Measurements from ENCODE around the gene ADH7. TPM values are rescaled to one million over a fixed set of nuclear protein-coding genes. Genes with fewer than 3 reads are reported as not detected.
"Not testable (repeated sequence)": the region's sequence is repeated elsewhere in the genome, so short reads cannot be mapped to it uniquely, and the experiment has no call there.

ADH7 gene
- total and polyA plus RNA-seq, 2 experiments from 2014 or later = not detected

GRCh38 chr4:99378876-99379275, 56.3 kb downstream of the ADH7 start (continued):
- TF ChIP-seq ZNF462 (CRISPR knock-in tag; IDR thresholded peaks at IDR 0.05) (no peak), STAT1 (IDR thresholded peaks at IDR 0.05; ENCODE audit: unreplicated experiment) (no peak), ZNF331 (CRISPR knock-in tag; IDR thresholded peaks at IDR 0.05; ENCODE audit: low read depth) (no peak), EZH2phosphoT487 (IDR thresholded peaks at IDR 0.05; ENCODE audit: unreplicated experiment) (no peak), CREB1 (CRISPR knock-in tag; IDR thresholded peaks at IDR 0.05; ENCODE audit: low read depth) (no peak)
- TF ChIP-seq, protein P1, sequence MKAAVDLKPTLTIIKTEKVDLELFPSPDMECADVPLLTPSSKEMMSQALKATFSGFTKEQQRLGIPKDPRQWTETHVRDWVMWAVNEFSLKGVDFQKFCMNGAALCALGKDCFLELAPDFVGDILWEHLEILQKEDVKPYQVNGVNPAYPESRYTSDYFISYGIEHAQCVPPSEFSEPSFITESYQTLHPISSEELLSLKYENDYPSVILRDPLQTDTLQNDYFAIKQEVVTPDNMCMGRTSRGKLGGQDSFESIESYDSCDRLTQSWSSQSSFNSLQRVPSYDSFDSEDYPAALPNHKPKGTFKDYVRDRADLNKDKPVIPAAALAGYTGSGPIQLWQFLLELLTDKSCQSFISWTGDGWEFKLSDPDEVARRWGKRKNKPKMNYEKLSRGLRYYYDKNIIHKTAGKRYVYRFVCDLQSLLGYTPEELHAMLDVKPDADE (IDR thresholded peaks at IDR 0.05) = no peak

DNA sequence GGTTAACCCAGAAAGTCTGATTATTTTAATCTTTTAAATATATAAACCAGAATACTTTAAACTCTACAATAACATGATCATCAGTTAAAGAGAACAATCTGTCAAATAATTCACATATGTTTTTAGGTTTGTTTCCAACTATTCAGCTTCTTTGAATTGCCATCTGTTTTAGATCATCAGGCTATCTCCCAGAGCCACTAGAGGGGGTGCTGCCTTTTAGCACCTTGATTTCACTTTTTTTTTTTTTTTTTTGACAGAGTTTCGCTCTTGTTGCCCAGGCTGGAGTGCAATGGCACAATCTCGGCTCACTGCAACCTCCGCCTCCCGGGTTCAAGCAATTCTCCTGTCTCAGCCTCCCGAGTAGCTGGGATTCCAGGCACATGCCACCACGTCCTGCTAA, 57.8 kb downstream of the ADH7 start:
- H3K36me3 Mint-ChIP-seq (ENCODE audit: low read depth); H3K27me3 Mint-ChIP-seq (ENCODE audit: insufficient read depth, low read depth, poor library complexity): not testable (repeated sequence)

DNA sequence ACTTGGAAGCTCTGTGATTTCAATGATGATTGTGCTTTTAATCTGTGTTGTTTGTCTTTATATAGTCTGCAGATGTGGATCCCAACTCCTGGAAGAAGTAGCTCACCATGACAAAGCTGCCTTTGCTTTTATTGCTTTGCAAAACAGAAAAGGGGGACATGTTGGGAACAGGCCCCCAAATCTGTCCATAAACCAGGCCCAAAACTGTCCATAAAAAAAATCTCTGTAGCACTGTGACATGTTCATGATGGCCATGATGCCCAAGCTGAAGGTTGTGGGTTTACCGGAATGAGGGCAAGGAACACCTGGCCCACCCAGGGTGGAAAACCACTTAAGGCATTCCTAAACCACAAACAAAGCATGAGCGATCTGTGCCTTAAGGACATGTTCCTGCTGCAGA, 62.7 kb downstream of the ADH7 start:
- H3K4me3 Mint-ChIP-seq; H3K4me1 Mint-ChIP-seq; H2AFZ ChIP-seq; ATAC-seq; H3K9me2 ChIP-seq (ENCODE audit: insufficient read depth); H4K20me1 ChIP-seq (replicated peaks; ENCODE audit: insufficient read depth); DNase-seq (ENCODE audit: low spot score); H3K36me3 Mint-ChIP-seq (ENCODE audit: low read depth); H3K79me2 ChIP-seq (replicated peaks; ENCODE audit: insufficient read depth); H3K27me3 ChIP-seq (ENCODE audit: insufficient read depth); H3K4me1 ChIP-seq (ENCODE audit: insufficient read depth); H3F3A ChIP-seq (replicated peaks; ENCODE audit: low read depth); H3K27ac ChIP-seq (ENCODE audit: low read depth); H3K4me2 ChIP-seq; H3K4me3 ChIP-seq; H3K27ac Mint-ChIP-seq; H3K27me3 Mint-ChIP-seq (ENCODE audit: insufficient read depth, low read depth, poor library complexity); H3K36me3 ChIP-seq (ENCODE audit: insufficient read depth): not testable (repeated sequence)
- H3K9me3 Mint-ChIP-seq = peaks cover 46% of the 10 kb centered on the region

More for the DNA sequence above, 57.8 kb downstream of the ADH7 start:
- not testable (repeated sequence) for H3K36me3 ChIP-seq (ENCODE audit: insufficient read depth); H3K4me2 ChIP-seq; H3K9me2 ChIP-seq (ENCODE audit: insufficient read depth); H3F3A ChIP-seq (replicated peaks; ENCODE audit: low read depth); H3K27me3 ChIP-seq (ENCODE audit: insufficient read depth); H4K20me1 ChIP-seq (replicated peaks; ENCODE audit: insufficient read depth); H3K4me3 ChIP-seq; H3K4me3 Mint-ChIP-seq; H3K79me2 ChIP-seq (replicated peaks; ENCODE audit: insufficient read depth); H3K4me1 ChIP-seq (ENCODE audit: insufficient read depth); H3K4me1 Mint-ChIP-seq; H3K27ac ChIP-seq (ENCODE audit: low read depth); H3K27ac Mint-ChIP-seq; H2AFZ ChIP-seq
- TF ChIP-seq CTCF (conservative IDR thresholded peaks at IDR 0.05; ENCODE audit: low read depth in 2 of 2) = peak; percentile 64 to 70
- peak; percentile 72 for DNase-seq (ENCODE audit: low spot score)
- ATAC-seq = peak; percentile 50
- peaks cover 35% of the 10 kb centered on the region for H3K9me3 Mint-ChIP-seq

DNA sequence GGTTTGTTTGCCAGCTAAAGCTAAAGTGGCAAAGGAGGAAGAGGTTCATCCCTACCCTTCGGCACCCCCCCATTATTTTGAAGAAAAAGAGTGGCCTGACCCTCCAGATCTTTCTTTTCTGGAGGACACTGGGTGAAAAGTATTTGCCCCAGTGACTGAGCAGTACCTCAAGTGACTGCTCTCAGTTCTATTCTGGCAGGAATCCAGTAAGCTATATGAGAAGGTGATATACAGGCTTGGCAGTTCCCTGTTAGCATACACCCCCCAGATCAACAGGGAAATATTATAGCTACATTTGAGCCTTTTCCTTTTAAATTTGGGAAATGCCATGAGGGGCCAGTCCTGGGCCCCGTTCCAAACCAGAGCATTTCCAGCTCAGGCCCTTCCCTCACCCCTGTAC, 67.3 kb downstream of the ADH7 start:
- not testable (repeated sequence) for H3K4me3 Mint-ChIP-seq; H3K4me1 Mint-ChIP-seq; ATAC-seq; H2AFZ ChIP-seq; H3K79me2 ChIP-seq (replicated peaks; ENCODE audit: insufficient read depth); DNase-seq (ENCODE audit: low spot score); H3K36me3 ChIP-seq (ENCODE audit: insufficient read depth); H3K27ac Mint-ChIP-seq; H3K9me2 ChIP-seq (ENCODE audit: insufficient read depth); H3K4me3 ChIP-seq; H3K27ac ChIP-seq (ENCODE audit: low read depth); H3K27me3 Mint-ChIP-seq (ENCODE audit: insufficient read depth, low read depth, poor library complexity); H3F3A ChIP-seq (replicated peaks; ENCODE audit: low read depth); H3K27me3 ChIP-seq (ENCODE audit: insufficient read depth); H4K20me1 ChIP-seq (replicated peaks; ENCODE audit: insufficient read depth); H3K4me2 ChIP-seq; H3K4me1 ChIP-seq (ENCODE audit: insufficient read depth); H3K36me3 Mint-ChIP-seq (ENCODE audit: low read depth)
- peaks cover 21% of the 10 kb centered on the region for H3K9me3 Mint-ChIP-seq
